IPS-18a (cell line): Measurements from ENCODE around the gene ART3.

Experiments used
- H3K27ac ChIP-seq: one replicate; pipeline ENCODE4 v1.5.1; 2013; ENCODE audit warnings: low read length
- H3K27me3 ChIP-seq: one replicate; pipeline ENCODE4 v1.6.1; 2013; ENCODE audit warnings: mild to moderate bottlenecking, low read length; ENCODE audit not compliant: control insufficient read depth, insufficient read depth
- H3K36me3 ChIP-seq: one replicate; pipeline ENCODE4 v1.6.1; 2013; ENCODE audit warnings: low read depth, low read length; ENCODE audit not compliant: control insufficient read depth
- H3K4me1 ChIP-seq: one replicate; pipeline ENCODE4 v1.6.1; 2013; ENCODE audit warnings: low read depth, low read length; ENCODE audit not compliant: control insufficient read depth
- H3K4me3 ChIP-seq: one replicate; pipeline ENCODE4 v1.5.1; 2013; ENCODE audit warnings: low read length
- H3K9ac ChIP-seq: one replicate; pipeline ENCODE4 v1.6.1; 2013; ENCODE audit warnings: mild to moderate bottlenecking, low read length, moderate library complexity
- H3K9me3 ChIP-seq: one replicate; pipeline ENCODE4 v1.6.1; 2013; ENCODE audit warnings: low read depth, low read length; ENCODE audit not compliant: control insufficient read depth

Gene ART3

GRCh38 chr4:76155979-76156378 is 81.5 kb downstream of the ART3 start:
- no peaks in the 10 kb centered on the region for H3K4me1 ChIP-seq
- peaks cover 6% of the 10 kb centered on the region for H3K36me3 ChIP-seq
- no peaks in the 10 kb centered on the region for H3K9me3 ChIP-seq
- no peaks in the 10 kb centered on the region for H3K27me3 ChIP-seq
- H3K27ac ChIP-seq = no peak overlapping the region
- no peak overlapping the region for H3K4me3 ChIP-seq
- H3K9ac ChIP-seq = no peak overlapping the region

DNA sequence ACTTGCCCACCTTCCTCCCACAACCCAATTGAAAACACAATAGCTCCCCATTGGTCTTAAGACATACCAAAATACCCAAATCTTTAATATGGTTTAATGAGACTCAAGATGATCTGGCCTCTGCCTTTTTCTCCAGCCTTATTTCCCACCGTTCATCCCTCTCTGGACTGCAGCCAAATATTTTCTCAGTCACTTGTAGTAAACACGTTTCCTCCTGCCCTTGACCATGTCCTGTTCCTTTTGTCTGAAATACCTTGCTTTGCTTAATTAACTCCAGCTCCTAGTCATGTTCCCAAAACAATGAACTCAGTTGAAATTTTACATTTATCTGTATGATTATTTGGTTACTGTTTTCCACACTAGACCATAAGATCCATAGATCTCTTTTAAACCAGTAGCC is 82.1 kb downstream of the ART3 start:
- no peak overlapping the region for H3K4me3 ChIP-seq
- no peak overlapping the region for H3K27ac ChIP-seq
- no peaks in the 10 kb centered on the region for H3K4me1 ChIP-seq
- no peaks in the 10 kb centered on the region for H3K9me3 ChIP-seq
- no peaks in the 10 kb centered on the region for H3K27me3 ChIP-seq
- no peak overlapping the region for H3K9ac ChIP-seq
- H3K36me3 ChIP-seq = peaks cover 12% of the 10 kb centered on the region

DNA sequence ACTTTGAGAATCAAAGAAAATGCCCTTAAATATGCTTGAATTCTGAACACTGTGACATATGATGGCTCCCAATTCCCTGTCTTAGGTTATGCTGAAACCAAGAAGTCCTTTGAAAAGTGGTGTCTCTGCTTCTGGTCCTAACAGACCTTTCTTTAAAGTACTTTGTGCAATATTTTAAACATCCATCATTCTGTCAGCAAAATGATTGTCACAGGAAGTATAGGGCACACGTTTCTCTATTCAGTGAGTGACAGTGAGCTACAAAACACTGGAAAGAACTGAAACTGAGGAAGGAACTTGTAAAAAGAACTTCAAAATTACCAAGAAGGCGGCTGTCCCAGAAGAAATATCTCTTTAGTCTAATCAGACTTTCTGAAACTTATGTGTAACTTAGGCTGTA is 85.8 kb downstream of the ART3 start:
- H3K4me3 ChIP-seq = no peak overlapping the region
- peaks cover 22% of the 10 kb centered on the region for H3K36me3 ChIP-seq
- H3K27ac ChIP-seq = no peak overlapping the region
- H3K9me3 ChIP-seq = no peaks in the 10 kb centered on the region
- no peaks in the 10 kb centered on the region for H3K4me1 ChIP-seq
- no peaks in the 10 kb centered on the region for H3K27me3 ChIP-seq
- no peak overlapping the region for H3K9ac ChIP-seq
